HepG2 (cell line): Measurements from ENCODE around the gene GDAP1L1. TPM values are rescaled to one million over a fixed set of nuclear protein-coding genes. Genes with fewer than 3 reads are reported as not detected.

Experiments used
- AGO2 ChIP-seq: fragments of 200-400 bp; formaldehyde crosslinking; optimal IDR thresholded peaks from 2 replicates; pipeline ENCODE3; 2017; ENCODE audit warnings: mild to moderate bottlenecking, low read depth, low read length, moderate library complexity
- HMGA1 ChIP-seq: sonication (generic); formaldehyde crosslinking; conservative IDR thresholded peaks from 2 replicates; pipeline ENCODE4 v1.4.0; 2020; ENCODE audit warnings: missing genetic modification reagents
- KAT2B ChIP-seq: fragments of 150-350 bp; IDR thresholded peaks from 2 replicates; pipeline ENCODE4 v1.6.1; 2014; ENCODE audit warnings: low read depth, low read length, borderline replicate concordance
- KDM3A ChIP-seq: IDR thresholded peaks from 2 replicates; pipeline ENCODE4 v1.6.1; 2018; ENCODE audit warnings: low read depth, missing compliant biosample characterization
- MED1 ChIP-seq: sonication (generic); formaldehyde crosslinking; IDR thresholded peaks from 2 replicates; pipeline ENCODE4 v1.4.0; 2020; ENCODE audit warnings: missing genetic modification reagents
- MLXIP ChIP-seq: sonication (generic); formaldehyde crosslinking; IDR thresholded peaks from 2 replicates; pipeline ENCODE4 v1.9.0; 2021; ENCODE audit warnings: missing genetic modification reagents, borderline replicate concordance
- MNT ChIP-seq: fragments of 450-650 bp; IDR thresholded peaks from 2 replicates; pipeline ENCODE4 v1.6.1; 2016
- NFE2 ChIP-seq: sonication (generic); formaldehyde crosslinking; IDR thresholded peaks from 2 replicates; pipeline ENCODE4 v1.4.0; 2020; ENCODE audit warnings: missing genetic modification reagents
- RBM39 ChIP-seq: fragments of 200-400 bp; formaldehyde crosslinking; IDR thresholded peaks from one replicate; pipeline ENCODE4 v1.6.1; 2018; ENCODE audit warnings: antibody characterized with exemption, mild to moderate bottlenecking, low read depth, low read length; ENCODE audit not compliant: poor library complexity, severe bottlenecking
- RFX1 ChIP-seq: fragments of 450-650 bp; IDR thresholded peaks from 2 replicates; pipeline ENCODE4 v1.6.1; 2017
- SOX13 ChIP-seq, 3 experiments: fragments of 450-650 bp in 1 of 3; sonication (generic) in 1 of 3; formaldehyde crosslinking in 1 of 3; IDR thresholded peaks in 2 of 3; conservative IDR thresholded peaks in 1 of 3; 2 replicates each; pipeline versions ENCODE4 v1.5.0 to v1.6.1; 2016 to 2020; ENCODE audit warnings: antibody characterized with exemption in 1 of 3, mild to moderate bottlenecking in 1 of 3, missing compliant biosample characterization in 1 of 3, missing genetic modification reagents in 1 of 3, moderate library complexity in 1 of 3
- ZBTB20 ChIP-seq: sonication (generic); formaldehyde crosslinking; IDR thresholded peaks from 2 replicates; pipeline ENCODE4 v1.8.1; 2023; ENCODE audit warnings: missing genetic modification reagents, low read depth, mild to moderate bottlenecking, borderline replicate concordance
- ZNF232 ChIP-seq: sonication (generic); formaldehyde crosslinking; IDR thresholded peaks from 2 replicates; pipeline ENCODE4 v1.4.0; 2020; ENCODE audit warnings: missing genetic modification reagents, borderline replicate concordance
- ZNF253 ChIP-seq: sonication (generic); formaldehyde crosslinking; IDR thresholded peaks from 2 replicates; pipeline ENCODE4 v1.8.0; 2022; ENCODE audit warnings: mild to moderate bottlenecking, missing genetic modification reagents, borderline replicate concordance
- ZNF296 ChIP-seq: sonication (generic); formaldehyde crosslinking; conservative IDR thresholded peaks from 2 replicates; pipeline ENCODE4 v1.5.0; 2020; ENCODE audit warnings: mild to moderate bottlenecking, missing genetic modification reagents
- ZNF570 ChIP-seq: sonication (generic); formaldehyde crosslinking; IDR thresholded peaks from 2 replicates; pipeline ENCODE4 v1.4.0; 2020; ENCODE audit warnings: mild to moderate bottlenecking, missing genetic modification reagents, borderline replicate concordance
- ZNF652 ChIP-seq: IDR thresholded peaks from 2 replicates; pipeline ENCODE4 v1.6.1; 2016; ENCODE audit warnings: low read depth, borderline replicate concordance
- polyA plus RNA-seq, 8 experiments: library from polyadenylated mRNA; depleted of rRNA in 3 of 8; stranded (reverse) in 7 of 8; unstranded in 1 of 8; fragments of >200 nt; fragmentation: Illumina TruSeq in 4 of 8; extraction: Trizol in 4 of 8; gene quantifications; 2 replicates each; pipeline versions ENCODE4 v1.2.1 to v1.2.3, GENCODE V29; 2011 to 2016; ENCODE audit warnings: low read depth in 4 of 8, missing spikeins in 1 of 8, mixed read lengths in 1 of 8; ENCODE audit not compliant: insufficient read depth in 1 of 8
- total RNA-seq, 5 experiments: library from RNA; depleted of rRNA; stranded (reverse); fragments of >200 nt; fragmentation: Illumina TruSeq; extraction: Trizol; gene quantifications; 2 replicates each; pipeline ENCODE4 v1.2.3, GENCODE V29; 2016; ENCODE audit warnings: low read depth in 1 of 5
- TF ChIP-seq, protein P1 (sequence below): sonication (generic); formaldehyde crosslinking; IDR thresholded peaks from 2 replicates; pipeline ENCODE4 v1.4.0; 2020; ENCODE audit warnings: missing genetic modification reagents
- TF ChIP-seq, protein P2 (sequence below): sonication (generic); formaldehyde crosslinking; IDR thresholded peaks from 2 replicates; pipeline ENCODE4 v1.5.0; 2020; ENCODE audit warnings: mild to moderate bottlenecking, missing genetic modification reagents, borderline replicate concordance

The GDAP1L1 gene
- total and polyA plus RNA-seq, 2 of the 13 experiments (the other 11 are each of a cell fraction or from before 2014, with no cell fraction given): 0.04 TPM; not detected in 1

- TF ChIP-seq SOX13 (IDR thresholded peaks at IDR 0.05) (no peak), SOX13 (CRISPR knock-in tag; conservative IDR thresholded peaks at IDR 0.05 in 1 of 2, IDR thresholded peaks at IDR 0.05 in 1 of 2) (peak in 1 of 2 experiments; percentile 41; a peak in 1 of 4 replicates), MNT (no peak), MLXIP (CRISPR knock-in tag) (no peak), ZNF652 (CRISPR knock-in tag) (peak; percentile 10; the same call in 1 of the 2 replicates), AGO2 (no peak), KDM3A (CRISPR knock-in tag) (no peak), KAT2B (0 out of 2 replicates have a peak, but pooled peaks have one; percentile 16), ZBTB20 (CRISPR knock-in tag) (no peak), HMGA1 (CRISPR knock-in tag) (no peak), RFX1 (peak; percentile 68; the same call in 1 of the 2 replicates), ZNF570 (CRISPR knock-in tag) (no peak), RBM39 (no peak), ZNF296 (CRISPR knock-in tag) (no peak), NFE2 (CRISPR knock-in tag) (no peak), ZNF232 (CRISPR knock-in tag) (no peak), ZNF253 (CRISPR knock-in tag) (no peak), MED1 (CRISPR knock-in tag) (peak; percentile 56)
- TF ChIP-seq, protein P1, sequence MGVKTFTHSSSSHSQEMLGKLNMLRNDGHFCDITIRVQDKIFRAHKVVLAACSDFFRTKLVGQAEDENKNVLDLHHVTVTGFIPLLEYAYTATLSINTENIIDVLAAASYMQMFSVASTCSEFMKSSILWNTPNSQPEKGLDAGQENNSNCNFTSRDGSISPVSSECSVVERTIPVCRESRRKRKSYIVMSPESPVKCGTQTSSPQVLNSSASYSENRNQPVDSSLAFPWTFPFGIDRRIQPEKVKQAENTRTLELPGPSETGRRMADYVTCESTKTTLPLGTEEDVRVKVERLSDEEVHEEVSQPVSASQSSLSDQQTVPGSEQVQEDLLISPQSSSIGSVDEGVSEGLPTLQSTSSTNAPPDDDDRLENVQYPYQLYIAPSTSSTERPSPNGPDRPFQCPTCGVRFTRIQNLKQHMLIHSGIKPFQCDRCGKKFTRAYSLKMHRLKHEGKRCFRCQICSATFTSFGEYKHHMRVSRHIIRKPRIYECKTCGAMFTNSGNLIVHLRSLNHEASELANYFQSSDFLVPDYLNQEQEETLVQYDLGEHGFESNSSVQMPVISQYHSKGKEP (CRISPR knock-in tag): no peak
- TF ChIP-seq, protein P2, sequence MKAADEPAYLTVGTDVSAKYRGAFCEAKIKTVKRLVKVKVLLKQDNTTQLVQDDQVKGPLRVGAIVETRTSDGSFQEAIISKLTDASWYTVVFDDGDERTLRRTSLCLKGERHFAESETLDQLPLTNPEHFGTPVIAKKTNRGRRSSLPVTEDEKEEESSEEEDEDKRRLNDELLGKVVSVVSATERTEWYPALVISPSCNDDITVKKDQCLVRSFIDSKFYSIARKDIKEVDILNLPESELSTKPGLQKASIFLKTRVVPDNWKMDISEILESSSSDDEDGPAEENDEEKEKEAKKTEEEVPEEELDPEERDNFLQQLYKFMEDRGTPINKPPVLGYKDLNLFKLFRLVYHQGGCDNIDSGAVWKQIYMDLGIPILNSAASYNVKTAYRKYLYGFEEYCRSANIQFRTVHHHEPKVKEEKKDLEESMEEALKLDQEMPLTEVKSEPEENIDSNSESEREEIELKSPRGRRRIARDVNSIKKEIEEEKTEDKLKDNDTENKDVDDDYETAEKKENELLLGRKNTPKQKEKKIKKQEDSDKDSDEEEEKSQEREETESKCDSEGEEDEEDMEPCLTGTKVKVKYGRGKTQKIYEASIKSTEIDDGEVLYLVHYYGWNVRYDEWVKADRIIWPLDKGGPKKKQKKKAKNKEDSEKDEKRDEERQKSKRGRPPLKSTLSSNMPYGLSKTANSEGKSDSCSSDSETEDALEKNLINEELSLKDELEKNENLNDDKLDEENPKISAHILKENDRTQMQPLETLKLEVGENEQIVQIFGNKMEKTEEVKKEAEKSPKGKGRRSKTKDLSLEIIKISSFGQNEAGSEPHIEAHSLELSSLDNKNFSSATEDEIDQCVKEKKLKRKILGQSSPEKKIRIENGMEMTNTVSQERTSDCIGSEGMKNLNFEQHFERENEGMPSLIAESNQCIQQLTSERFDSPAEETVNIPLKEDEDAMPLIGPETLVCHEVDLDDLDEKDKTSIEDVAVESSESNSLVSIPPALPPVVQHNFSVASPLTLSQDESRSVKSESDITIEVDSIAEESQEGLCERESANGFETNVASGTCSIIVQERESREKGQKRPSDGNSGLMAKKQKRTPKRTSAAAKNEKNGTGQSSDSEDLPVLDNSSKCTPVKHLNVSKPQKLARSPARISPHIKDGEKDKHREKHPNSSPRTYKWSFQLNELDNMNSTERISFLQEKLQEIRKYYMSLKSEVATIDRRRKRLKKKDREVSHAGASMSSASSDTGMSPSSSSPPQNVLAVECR (CRISPR knock-in tag): peak; percentile 39; the same call in 1 of the 2 replicates
Observed at GRCh38 chr20:44206132-44206531, 41.0 kb upstream of the GDAP1L1 start (continued).
